ENCODE data around the gene PATL2.
"Not testable (repeated sequence)": the region's sequence is repeated elsewhere in the genome, so short reads cannot be mapped to it uniquely, and the experiment has no call there.

Gene PATL2

GRCh38 chr15:44718927-44719292, 7.8 kb upstream of the PATL2 start:
- DNase-seq: no peak

- no peak for DNase-seq
These were observed 7.2 kb upstream of the PATL2 start for GRCh38 chr15:44718180-44718926.

DNA sequence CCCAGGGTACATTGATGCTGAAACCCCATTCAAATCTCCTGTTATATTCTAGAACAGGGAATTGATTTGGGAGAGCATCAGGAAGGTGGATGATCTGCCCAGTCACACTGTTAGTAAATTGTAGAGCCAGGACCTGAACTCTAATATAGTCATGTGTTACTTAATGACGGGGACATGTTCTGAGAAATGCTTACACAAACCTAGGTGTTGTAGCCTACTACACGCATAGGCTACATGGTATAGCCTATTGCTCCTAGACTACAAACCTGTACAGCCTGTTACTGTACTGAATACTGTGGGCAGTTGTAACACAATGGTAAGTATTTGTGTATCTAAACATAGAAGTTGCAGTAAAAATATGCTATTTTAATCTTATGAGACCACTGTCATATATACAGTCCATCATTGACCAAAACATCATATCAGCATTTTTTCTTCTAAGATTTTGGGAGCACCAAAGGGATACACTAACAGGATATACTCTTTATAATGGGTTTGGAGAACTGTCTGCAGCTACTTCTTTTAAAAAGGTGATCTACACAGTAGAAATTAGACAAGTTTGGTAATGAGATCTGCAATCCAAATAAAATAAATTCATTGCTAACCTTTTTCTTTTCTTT, 6.0 kb upstream of the PATL2 start:
- no peak for DNase-seq

GRCh38 chr15:44715797-44716334, 4.7 kb upstream of the PATL2 start:
- no peak for DNase-seq

- DNase-seq: no peak
These were observed 4.1 kb upstream of the PATL2 start for GRCh38 chr15:44715142-44715796.

DNA sequence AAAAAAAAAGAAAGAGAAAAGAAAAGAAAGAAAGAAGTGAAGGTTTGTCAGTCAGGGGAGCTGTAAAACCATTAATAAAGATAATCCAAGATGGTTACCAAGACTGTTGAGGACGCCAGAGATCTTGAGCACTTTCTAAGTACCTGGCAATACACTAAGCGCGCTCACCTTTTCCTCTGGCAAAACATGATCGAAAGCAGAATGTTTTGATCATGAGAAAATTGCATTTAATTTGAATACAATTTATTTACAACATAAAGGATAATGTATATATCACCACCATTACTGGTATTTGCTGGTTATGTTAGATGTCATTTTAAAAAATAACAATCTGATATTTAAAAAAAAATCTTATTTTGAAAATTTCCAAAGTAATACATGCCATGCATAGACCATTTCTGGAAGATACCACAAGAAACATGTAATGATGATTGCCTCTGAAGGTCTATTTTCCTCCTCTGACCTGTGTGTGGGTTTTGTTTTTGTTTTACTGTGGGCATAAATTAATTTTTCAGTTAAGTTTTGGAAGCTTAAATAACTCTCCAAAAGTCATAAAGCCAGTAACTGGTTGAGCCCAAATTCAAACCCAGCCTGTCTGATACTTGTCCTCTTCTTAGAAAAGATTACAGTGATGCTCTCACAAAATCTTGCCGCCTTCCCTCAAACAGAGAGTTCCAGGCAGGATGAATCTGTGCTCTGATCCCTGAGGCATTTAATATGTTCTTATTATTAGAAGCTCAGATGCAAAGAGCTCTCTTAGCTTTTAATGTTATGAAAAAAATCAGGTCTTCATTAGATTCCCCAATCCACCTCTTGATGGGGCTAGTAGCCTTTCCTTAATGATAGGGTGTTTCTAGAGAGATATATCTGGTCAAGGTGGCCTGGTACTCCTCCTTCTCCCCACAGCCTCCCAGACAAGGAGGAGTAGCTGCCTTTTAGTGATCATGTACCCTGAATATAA, 2.2 kb upstream of the PATL2 start:
- DNase-seq: no peak

DNA sequence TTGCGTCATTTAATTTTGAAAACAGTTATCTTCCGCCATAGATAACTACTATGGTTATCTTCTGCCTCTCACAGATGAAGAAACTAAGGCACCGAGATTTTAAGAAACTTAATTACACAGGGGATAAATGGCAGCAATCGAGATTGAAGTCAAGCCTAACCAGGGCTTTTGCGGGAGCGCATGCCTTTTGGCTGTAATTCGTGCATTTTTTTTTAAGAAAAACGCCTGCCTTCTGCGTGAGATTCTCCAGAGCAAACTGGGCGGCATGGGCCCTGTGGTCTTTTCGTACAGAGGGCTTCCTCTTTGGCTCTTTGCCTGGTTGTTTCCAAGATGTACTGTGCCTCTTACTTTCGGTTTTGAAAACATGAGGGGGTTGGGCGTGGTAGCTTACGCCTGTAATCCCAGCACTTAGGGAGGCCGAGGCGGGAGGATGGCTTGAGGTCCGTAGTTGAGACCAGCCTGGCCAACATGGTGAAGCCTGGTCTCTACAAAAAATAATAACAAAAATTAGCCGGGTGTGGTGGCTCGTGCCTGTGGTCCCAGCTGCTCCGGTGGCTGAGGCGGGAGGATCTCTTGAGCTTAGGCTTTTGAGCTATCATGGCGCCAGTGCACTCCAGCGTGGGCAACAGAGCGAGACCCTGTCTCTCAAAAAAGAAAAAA, 1.4 kb upstream of the PATL2 start:
- peak; percentile 79 for DNase-seq

- DNase-seq: peak; percentile 60
These were observed 721 bp upstream of the PATL2 start for GRCh38 chr15:44711743-44712345.

- no peak for DNase-seq
These were observed 657 bp downstream of the PATL2 start for GRCh38 chr15:44710236-44711095.

GRCh38 chr15:44706946-44707636, 4.0 kb downstream of the PATL2 start:
- no peak for DNase-seq

DNA sequence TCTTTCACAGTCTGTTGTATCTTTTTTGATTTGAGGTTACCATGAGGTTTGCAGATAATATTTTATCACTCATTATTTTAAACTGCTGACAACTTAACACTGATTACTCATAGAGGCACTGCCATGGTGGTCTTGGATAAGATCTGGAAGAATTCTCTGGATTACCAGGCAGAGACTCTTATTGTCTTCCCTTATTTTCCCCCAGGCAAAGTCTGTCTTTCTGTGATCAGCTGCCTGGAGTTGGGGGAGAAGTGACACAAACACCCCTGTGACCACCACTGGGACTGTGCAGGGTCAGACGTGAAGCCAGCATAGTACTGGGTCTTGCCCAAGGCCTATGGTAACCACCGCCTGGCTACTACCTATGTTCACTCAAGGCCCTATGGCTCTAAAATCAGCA, 4.7 kb downstream of the PATL2 start:
- DNase-seq: no peak

- no peak for DNase-seq
These were observed 5.1 kb downstream of the PATL2 start for GRCh38 chr15:44705986-44706385.

DNA sequence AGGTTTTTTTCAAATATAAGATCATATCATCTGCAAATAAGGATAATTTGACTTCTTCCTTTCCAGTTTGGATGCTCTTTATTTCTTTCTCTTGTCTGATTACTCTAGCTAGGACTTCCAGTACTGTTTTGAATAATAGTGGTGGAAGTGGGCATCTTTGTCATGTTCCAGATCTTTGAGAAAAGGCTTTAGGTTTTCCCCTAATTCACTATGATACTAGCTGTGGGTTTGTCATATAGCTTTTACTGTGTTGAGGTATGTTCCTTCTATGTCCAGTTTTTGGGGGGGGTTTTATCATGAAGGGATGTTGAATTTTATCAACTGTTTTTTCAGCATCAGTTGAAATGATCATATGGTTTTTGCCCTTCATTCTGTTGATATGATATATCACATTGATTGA, 10.4 kb downstream of the PATL2 start:
- not testable (repeated sequence) for DNase-seq

GRCh38 chr15:44698641-44699040, 12.5 kb downstream of the PATL2 start:
- no peak for DNase-seq

GRCh38 chr15:44697014-44697413, 14.1 kb downstream of the PATL2 start:
- no peak for DNase-seq

DNA sequence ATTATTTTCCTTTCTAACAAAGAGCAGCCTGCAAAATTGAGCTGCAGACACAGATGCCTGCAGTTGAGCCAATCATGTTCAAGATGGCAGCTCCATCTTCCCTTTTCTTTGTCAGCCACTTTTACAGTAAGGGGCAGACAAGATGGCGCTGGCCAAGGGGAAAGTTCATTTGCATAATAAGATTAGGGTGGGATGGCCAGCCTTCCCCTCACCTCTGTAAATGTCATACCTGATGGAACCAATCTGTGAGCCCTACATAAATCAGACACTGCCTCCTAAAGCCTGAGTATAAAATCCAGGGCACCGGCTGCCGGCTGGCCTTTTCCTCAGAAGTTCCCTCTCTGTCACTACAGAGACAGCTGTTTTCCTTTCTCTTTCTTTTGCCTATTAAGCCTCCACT, 15.8 kb downstream of the PATL2 start:
- DNase-seq: no peak

DNA sequence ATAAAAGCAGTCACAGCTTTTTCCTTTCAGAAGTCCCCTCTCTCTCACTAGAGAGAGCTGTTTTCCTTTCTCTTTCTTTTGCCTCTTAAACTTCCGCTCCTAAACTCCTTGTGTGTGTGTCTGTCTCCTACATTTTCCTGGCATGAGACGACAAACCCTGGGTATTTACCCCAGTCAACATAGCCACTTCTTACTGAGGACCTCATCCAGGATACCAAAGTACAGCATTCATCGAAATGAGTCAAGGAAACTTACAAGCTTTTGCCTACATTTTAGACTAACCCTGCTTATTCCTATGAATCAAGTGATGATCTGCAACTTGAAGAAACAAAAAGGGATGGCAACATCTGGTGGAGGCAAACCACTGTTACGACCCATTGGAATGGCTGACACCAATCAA, 16.7 kb downstream of the PATL2 start:
- no peak for DNase-seq

DNA sequence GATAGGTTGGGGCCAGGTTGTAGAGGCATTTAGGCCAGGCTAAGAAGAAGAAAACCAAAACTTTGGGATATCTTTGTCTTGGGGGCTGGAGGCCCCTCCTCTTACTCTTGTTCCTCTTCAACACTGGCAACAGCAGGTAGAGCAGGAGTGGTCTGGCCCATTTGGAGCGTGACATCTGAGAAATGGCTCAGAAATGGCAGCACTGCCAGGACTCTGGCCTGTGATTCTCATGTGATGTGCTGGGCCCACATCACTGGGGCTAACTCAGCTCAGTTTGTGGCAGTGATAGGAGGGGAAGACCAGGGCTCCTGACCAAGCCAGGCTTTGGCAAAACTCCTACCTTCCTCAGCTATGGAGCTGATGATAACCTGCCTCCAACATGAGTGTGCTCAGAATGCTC, 18.5 kb downstream of the PATL2 start:
- DNase-seq: no peak

- DNase-seq: not testable (repeated sequence)
These were observed 20.9 kb downstream of the PATL2 start for GRCh38 chr15:44690245-44690644.

DNA sequence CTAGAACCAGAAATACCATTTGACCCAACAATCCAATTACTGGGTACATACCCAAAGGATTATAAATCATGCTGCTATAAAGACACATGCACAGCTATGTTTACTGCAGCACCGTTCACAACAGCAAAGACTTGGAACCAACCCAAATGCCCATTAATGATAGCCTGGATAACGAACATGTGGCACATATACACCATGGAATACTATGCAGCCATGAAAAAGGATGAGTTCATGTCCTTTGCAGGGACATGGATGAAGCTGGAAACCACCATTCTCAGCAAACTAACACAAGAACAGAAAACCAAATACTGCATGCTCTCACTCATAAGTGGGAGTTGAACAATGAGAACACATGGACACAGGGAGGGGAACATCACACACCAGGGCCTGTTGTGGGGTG, 21.8 kb downstream of the PATL2 start:
- DNase-seq: not testable (repeated sequence)

All from stimulated activated CD4-positive, alpha-beta T cell treated with anti-CD3 and anti-CD28 coated beads, Interleukin-4, amount 100 ng/mL, for 24 hours (primary cell).